ENCODE data around the gene HGS.

The HGS gene

DNA sequence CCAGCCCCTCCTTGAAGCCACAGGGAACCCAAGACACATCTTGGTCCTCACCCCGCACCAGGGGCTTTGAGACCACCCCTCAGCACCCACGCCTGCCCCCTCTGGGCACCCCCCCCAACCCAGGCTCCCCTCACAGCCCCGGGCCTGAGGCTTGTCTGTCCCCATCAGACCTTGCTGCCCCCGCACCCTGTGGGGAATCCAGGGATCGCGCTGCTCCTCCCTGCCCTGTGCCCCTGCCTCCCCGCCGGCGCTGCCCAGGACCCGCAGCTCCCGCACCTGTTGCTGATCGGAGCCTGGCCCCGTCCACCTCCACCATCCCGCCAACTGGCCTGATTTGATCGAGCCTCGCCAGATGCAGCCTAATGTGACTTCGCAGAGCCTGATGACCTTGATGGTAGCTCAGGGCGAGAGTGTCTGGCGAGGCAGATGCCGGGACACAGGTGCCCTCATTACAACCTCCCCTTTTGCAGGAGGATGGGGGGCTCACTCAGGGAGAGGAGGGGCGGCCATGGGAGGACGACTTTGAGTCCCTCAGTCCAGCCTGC lies 57.3 kb downstream of the HGS start:
- no peak for DNase-seq (ENCODE audit: low spot score)

DNA sequence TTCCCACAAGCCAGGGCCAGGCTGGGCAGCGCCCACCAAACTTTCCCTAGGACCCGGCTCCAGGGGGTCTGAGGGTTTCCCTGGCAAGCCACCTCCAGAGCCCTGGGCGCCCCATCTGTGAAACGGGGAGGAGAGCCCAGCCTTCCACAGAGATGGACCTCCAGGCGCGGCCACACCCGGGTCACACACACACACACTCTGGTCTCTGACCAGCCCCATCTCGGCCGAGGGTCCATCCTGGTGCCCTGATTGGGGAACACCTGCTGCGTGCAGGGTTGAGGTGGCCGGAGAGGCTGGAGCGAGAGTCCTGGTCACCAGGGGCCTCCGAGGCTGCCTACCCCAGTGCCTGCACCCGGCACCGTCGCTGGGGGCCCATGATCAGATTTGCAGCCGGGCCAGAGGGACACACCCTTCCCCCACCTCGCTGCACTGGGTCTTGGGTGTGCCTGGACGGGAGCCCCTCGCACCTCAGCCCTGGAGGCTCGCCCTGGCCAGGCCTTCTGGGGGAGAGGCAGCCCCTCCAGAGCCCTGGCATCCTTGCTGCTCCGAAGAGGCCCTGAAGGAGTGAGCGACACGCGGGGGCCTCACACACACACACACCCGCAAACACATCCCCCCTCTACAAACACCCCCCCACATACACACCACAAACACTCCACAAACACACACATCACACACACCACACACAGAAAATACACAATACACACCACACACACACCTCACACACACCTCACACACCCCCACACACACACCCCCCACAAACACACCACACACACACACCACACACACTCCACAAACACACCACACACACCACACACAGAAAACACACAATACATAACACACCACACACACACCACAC lies 58.0 kb downstream of the HGS start:
- DNase-seq (ENCODE audit: low spot score), result no peak
